ENCODE data around the gene ISOC2.

ISOC2 gene

GRCh38 chr19:55441319-55441691, 20.1 kb downstream of the ISOC2 start:
- H3K27ac ChIP-seq (replicated peaks) = no peak overlapping the region
- DNase-seq (ENCODE audit: low read depth in 1 of 2, low spot score in 1 of 2) = peak in 1 of 2 experiments; percentile 70
- TF ChIP-seq CTCF (IDR thresholded peaks at IDR 0.05; ENCODE audit: insufficient read depth, low read length) (no peak), REST (IDR thresholded peaks at IDR 0.05; ENCODE audit: insufficient replicate concordance, low read depth) (peak; percentile 16), SPI1 (IDR thresholded peaks at IDR 0.05; ENCODE audit: borderline replicate concordance, low read depth) (peak; percentile 88; the same call in 1 of the 2 replicates)
- H3K4me3 ChIP-seq (replicated peaks; ENCODE audit: insufficient read depth, low read length) = no peak overlapping the region
- peaks cover 34% of the 10 kb centered on the region for H3K27me3 ChIP-seq (ENCODE audit: insufficient read depth, poor library complexity, severe bottlenecking)

- H3K27me3 ChIP-seq (ENCODE audit: insufficient read depth, poor library complexity, severe bottlenecking) = peaks cover 34% of the 10 kb centered on the region
- H3K4me3 ChIP-seq (replicated peaks; ENCODE audit: insufficient read depth, low read length) = no peak overlapping the region
- H3K27ac ChIP-seq (replicated peaks) = no peak overlapping the region
- TF ChIP-seq POLR2AphosphoS5 (IDR thresholded peaks at IDR 0.05; ENCODE audit: low read depth) (no peak), GABPA (IDR thresholded peaks at IDR 0.05; ENCODE audit: low read depth) (no peak), CTCF (IDR thresholded peaks at IDR 0.05; ENCODE audit: insufficient read depth, low read length) (no peak), REST (IDR thresholded peaks at IDR 0.05; ENCODE audit: insufficient replicate concordance, low read depth) (no peak), SPI1 (IDR thresholded peaks at IDR 0.05; ENCODE audit: borderline replicate concordance, low read depth) (no peak)
- no peak for DNase-seq (ENCODE audit: low read depth in 1 of 2, low spot score in 1 of 2)
Measured at GRCh38 chr19:55440411-55441105, 20.9 kb downstream of the ISOC2 start.

GRCh38 chr19:55439052-55439451, 22.4 kb downstream of the ISOC2 start:
- no peak overlapping the region for H3K4me3 ChIP-seq (replicated peaks; ENCODE audit: insufficient read depth, low read length)
- DNase-seq (ENCODE audit: low read depth in 1 of 2, low spot score in 1 of 2) = no peak
- TF ChIP-seq REST (IDR thresholded peaks at IDR 0.05; ENCODE audit: insufficient replicate concordance, low read depth) = no peak
- TF ChIP-seq POLR2AphosphoS5 (IDR thresholded peaks at IDR 0.05; ENCODE audit: low read depth) = no peak
- no peak for TF ChIP-seq GABPA (IDR thresholded peaks at IDR 0.05; ENCODE audit: low read depth)
- no peak for TF ChIP-seq SPI1 (IDR thresholded peaks at IDR 0.05; ENCODE audit: borderline replicate concordance, low read depth)
- no peak for TF ChIP-seq CTCF (IDR thresholded peaks at IDR 0.05; ENCODE audit: insufficient read depth, low read length)
- H3K27ac ChIP-seq (replicated peaks) = no peak overlapping the region
- peaks cover 26% of the 10 kb centered on the region for H3K27me3 ChIP-seq (ENCODE audit: insufficient read depth, poor library complexity, severe bottlenecking)
